Natural killer cell (primary cell): ENCODE measurements around the gene APOA5. TPM values are rescaled to one million over a fixed set of nuclear protein-coding genes. Genes with fewer than 3 reads are reported as not detected.

Experiments used
- ATAC-seq, 3 donors: fragments of 150-1000 bp in 2 of 3; fragments of 200-7000 bp in 1 of 3; cut with Tn5 transposase; 1 replicate in 1 of 3; 2 replicates in 2 of 3; pipeline ENCODE4 v1.10.0; 2021; ENCODE audit warnings: mild to moderate bottlenecking in 2 of 3, moderate library complexity in 2 of 3
- DNase-seq, 2 donors: peaks; one replicate each; pipeline versions ENCODE4 v3.0.0 to v3.0.0-alpha.2; 2013 to 2021; ENCODE audit warnings: mixed read lengths in 1 of 2
- H3K27ac ChIP-seq: one replicate; pipeline ENCODE4 v1.5.1; 2013; ENCODE audit warnings: mild to moderate bottlenecking, low read length
- H3K27me3 ChIP-seq: one replicate; pipeline ENCODE4 v1.6.1; 2013; ENCODE audit warnings: low read length; ENCODE audit not compliant: control insufficient read depth, insufficient read depth
- H3K36me3 ChIP-seq: one replicate; pipeline ENCODE4 v1.6.1; 2013; ENCODE audit warnings: low read length; ENCODE audit not compliant: control insufficient read depth, insufficient read depth
- H3K4me1 ChIP-seq: one replicate; pipeline ENCODE4 v1.6.1; 2013; ENCODE audit warnings: low read length; ENCODE audit not compliant: control insufficient read depth, insufficient read depth
- H3K4me3 ChIP-seq: one replicate; pipeline ENCODE4 v1.5.1; 2013; ENCODE audit warnings: low read length
- H3K9me3 ChIP-seq: one replicate; pipeline ENCODE4 v1.6.1; 2013; ENCODE audit warnings: low read length; ENCODE audit not compliant: control insufficient read depth, insufficient read depth
- H3K27ac Mint-ChIP-seq, 2 donors: one replicate each; pipeline ENCODE4 v1.8.0; 2022; ENCODE audit warnings: mild to moderate bottlenecking in 2 of 2, mixed read lengths in 2 of 2, moderate library complexity in 1 of 2
- H3K27me3 Mint-ChIP-seq, 2 donors: one replicate each; pipeline ENCODE4 v1.8.0; 2022; ENCODE audit warnings: low read depth in 2 of 2, mixed read lengths in 2 of 2
- H3K36me3 Mint-ChIP-seq: one replicate; pipeline ENCODE4 v1.8.0; 2022; ENCODE audit warnings: mixed read lengths
- H3K4me1 Mint-ChIP-seq, 2 donors: one replicate each; pipeline ENCODE4 v1.8.0; 2022; ENCODE audit warnings: mixed read lengths in 2 of 2
- H3K4me3 Mint-ChIP-seq: one replicate; pipeline ENCODE4 v1.8.0; 2022; ENCODE audit warnings: mild to moderate bottlenecking, moderate library complexity, mixed read lengths
- H3K9me3 Mint-ChIP-seq, 2 donors: one replicate each; pipeline ENCODE4 v1.8.0; 2022; ENCODE audit warnings: mixed read lengths in 2 of 2
- WGBS: methylation state at CpG from one replicate; pipeline ENCODE4 v1.1.7; 2013; ENCODE audit warnings: missing lambda C conversion rate; ENCODE audit not compliant: insufficient coverage; 5-methylcytosine and 5-hydroxymethylcytosine counted together
- intact Hi-C: fragments of 100-400 bp; cut with micrococcal nuclease; formaldehyde crosslinking; loops from one replicate; pipeline ENCODE4 v1.14.2; 2022
- total RNA-seq, 4 donors: library from RNA; stranded (reverse); fragments of 120-200 nt in 1 of 4; gene quantifications; one replicate each; pipeline versions ENCODE4 v1.2.3 to v1.2.4, GENCODE V29; 2013 to 2022
- TF ChIP-seq, protein P1 (sequence below): fragments of 200-600 bp; IDR thresholded peaks from one replicate; pipeline ENCODE4 v1.8.0; 2022; ENCODE audit warnings: antibody characterized with exemption

The APOA5 gene
- total RNA-seq, 3 donors from 2014 or later (not counting 1 experiment from before 2014, with no cell fraction given), result not detected

DNA sequence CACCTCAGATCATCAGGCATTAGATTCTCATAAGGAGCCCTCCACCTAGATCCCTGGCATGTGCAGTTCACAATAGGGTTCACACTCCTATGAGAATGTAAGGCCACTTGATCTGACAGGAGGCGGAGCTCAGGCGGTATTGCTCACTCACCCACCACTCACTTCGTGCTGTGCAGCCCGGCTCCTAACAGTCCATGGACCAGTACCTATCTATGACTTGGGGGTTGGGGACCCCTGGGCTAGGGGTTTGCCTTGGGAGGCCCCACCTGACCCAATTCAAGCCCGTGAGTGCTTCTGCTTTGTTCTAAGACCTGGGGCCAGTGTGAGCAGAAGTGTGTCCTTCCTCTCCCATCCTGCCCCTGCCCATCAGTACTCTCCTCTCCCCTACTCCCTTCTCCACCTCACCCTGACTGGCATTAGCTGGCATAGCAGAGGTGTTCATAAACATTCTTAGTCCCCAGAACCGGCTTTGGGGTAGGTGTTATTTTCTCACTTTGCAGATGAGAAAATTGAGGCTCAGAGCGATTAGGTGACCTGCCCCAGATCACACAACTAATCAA lies 40.2 kb upstream of the APOA5 start:
- intact Hi-C loops, result no loop called here
- 94% methylated on average over 6 of the region's 7 CpGs for WGBS
- Histone ChIP-seq H3K4me1 (peaks cover 19% of the 10 kb centered on the region), H3K4me3 (no peak overlapping the region), H3K9me3 (no peaks in the 10 kb centered on the region), H3K36me3 (no peaks in the 10 kb centered on the region), H3K27ac (no peak overlapping the region), H3K27me3 (no peaks in the 10 kb centered on the region)
- no peak for ATAC-seq
- Mint-ChIP-seq H3K4me3 (no peak overlapping the region), H3K27ac (no peak overlapping the region), H3K36me3 (no peaks in the 10 kb centered on the region), H3K27me3 (peaks cover 0 to 3% of the 10 kb centered on the region in 2 donors), H3K4me1 (peaks cover 17 to 18% of the 10 kb centered on the region in 2 donors), H3K9me3 (no peaks in the 10 kb centered on the region)
- DNase-seq, result no peak
- TF ChIP-seq, protein P1, sequence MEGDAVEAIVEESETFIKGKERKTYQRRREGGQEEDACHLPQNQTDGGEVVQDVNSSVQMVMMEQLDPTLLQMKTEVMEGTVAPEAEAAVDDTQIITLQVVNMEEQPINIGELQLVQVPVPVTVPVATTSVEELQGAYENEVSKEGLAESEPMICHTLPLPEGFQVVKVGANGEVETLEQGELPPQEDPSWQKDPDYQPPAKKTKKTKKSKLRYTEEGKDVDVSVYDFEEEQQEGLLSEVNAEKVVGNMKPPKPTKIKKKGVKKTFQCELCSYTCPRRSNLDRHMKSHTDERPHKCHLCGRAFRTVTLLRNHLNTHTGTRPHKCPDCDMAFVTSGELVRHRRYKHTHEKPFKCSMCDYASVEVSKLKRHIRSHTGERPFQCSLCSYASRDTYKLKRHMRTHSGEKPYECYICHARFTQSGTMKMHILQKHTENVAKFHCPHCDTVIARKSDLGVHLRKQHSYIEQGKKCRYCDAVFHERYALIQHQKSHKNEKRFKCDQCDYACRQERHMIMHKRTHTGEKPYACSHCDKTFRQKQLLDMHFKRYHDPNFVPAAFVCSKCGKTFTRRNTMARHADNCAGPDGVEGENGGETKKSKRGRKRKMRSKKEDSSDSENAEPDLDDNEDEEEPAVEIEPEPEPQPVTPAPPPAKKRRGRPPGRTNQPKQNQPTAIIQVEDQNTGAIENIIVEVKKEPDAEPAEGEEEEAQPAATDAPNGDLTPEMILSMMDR, result no peak

DNA sequence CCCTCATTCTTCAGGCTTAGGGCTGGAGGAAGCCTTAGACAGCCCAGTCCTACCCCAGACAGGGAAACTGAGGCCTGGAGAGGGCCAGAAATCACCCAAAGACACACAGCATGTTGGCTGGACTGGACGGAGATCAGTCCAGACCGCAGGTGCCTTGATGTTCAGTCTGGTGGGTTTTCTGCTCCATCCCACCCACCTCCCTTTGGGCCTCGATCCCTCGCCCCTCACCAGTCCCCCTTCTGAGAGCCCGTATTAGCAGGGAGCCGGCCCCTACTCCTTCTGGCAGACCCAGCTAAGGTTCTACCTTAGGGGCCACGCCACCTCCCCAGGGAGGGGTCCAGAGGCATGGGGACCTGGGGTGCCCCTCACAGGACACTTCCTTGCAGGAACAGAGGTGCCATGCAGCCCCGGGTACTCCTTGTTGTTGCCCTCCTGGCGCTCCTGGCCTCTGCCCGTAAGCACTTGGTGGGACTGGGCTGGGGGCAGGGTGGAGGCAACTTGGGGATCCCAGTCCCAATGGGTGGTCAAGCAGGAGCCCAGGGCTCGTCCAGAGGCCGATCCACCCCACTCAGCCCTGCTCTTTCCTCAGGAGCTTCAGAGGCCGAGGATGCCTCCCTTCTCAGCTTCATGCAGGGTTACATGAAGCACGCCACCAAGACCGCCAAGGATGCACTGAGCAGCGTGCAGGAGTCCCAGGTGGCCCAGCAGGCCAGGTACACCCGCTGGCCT lies 38.7 kb upstream of the APOA5 start:
- Mint-ChIP-seq H3K9me3 (no peaks in the 10 kb centered on the region), H3K27me3 (peaks cover 0 to 3% of the 10 kb centered on the region in 2 donors), H3K36me3 (no peaks in the 10 kb centered on the region), H3K4me3 (no peak overlapping the region), H3K27ac (no peak overlapping the region), H3K4me1 (peaks cover 6 to 8% of the 10 kb centered on the region in 2 donors)
- TF ChIP-seq, protein P1, result no peak
- no peak for DNase-seq
- ATAC-seq, result no peak
- Histone ChIP-seq H3K4me1 (peaks cover 6% of the 10 kb centered on the region), H3K27me3 (no peaks in the 10 kb centered on the region), H3K36me3 (no peaks in the 10 kb centered on the region), H3K27ac (no peak overlapping the region), H3K4me3 (no peak overlapping the region), H3K9me3 (no peaks in the 10 kb centered on the region)
- 92% methylated on average over 17 of the region's 17 CpGs for WGBS
- intact Hi-C loops, result no loop called here

DNA sequence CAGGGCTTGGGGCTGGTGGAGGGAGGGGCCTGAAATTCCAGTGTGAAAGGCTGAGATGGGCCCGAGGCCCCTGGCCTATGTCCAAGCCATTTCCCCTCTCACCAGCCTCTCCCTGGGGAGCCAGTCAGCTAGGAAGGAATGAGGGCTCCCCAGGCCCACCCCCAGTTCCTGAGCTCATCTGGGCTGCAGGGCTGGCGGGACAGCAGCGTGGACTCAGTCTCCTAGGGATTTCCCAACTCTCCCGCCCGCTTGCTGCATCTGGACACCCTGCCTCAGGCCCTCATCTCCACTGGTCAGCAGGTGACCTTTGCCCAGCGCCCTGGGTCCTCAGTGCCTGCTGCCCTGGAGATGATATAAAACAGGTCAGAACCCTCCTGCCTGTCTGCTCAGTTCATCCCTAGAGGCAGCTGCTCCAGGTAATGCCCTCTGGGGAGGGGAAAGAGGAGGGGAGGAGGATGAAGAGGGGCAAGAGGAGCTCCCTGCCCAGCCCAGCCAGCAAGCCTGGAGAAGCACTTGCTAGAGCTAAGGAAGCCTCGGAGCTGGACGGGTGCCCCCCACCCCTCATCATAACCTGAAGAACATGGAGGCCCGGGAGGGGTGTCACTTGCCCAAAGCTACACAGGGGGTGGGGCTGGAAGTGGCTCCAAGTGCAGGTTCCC lies 38.0 kb upstream of the APOA5 start, which contains the start of gene APOC3:
TSS of gene APOC3 (plus strand) at position 383 of the 659 bp plus-strand sequence. CDS start 676 bp downstream, outside the sequence.
- Mint-ChIP-seq H3K9me3 (no peaks in the 10 kb centered on the region), H3K27me3 (peaks cover 0 to 3% of the 10 kb centered on the region in 2 donors), H3K36me3 (no peaks in the 10 kb centered on the region), H3K4me1 (peaks cover under 1 to 1% of the 10 kb centered on the region in 2 donors), H3K27ac (no peak within 1 kb of the TSS), H3K4me3 (no peak within 1 kb of the TSS)
- no peaks in the 10 kb centered on the region for H3K9me3 ChIP-seq
- no peaks in the 10 kb centered on the region for H3K27me3 ChIP-seq
- H3K27ac ChIP-seq, result no peak within 1 kb of the TSS
- intact Hi-C loops, result no loop called here
- DNase-seq (no peak), ATAC-seq (no peak)
- H3K4me3 ChIP-seq, result no peak within 1 kb of the TSS
- no peaks in the 10 kb centered on the region for H3K36me3 ChIP-seq
- no peaks in the 10 kb centered on the region for H3K4me1 ChIP-seq
- WGBS, result 69% methylated on average over 7 of the region's 9 CpGs
- TF ChIP-seq, protein P1, result no peak
